A549 (cell line): ENCODE measurements around the gene CELSR1. TPM values are rescaled to one million over a fixed set of nuclear protein-coding genes. Genes with fewer than 3 reads are reported as not detected.

Experiments used
- ATAC-seq, 2 experiments: fragments of 200-7000 bp in 1 of 2; fragments of >200 bp in 1 of 2; cut with Nextera tagmentation in 1 of 2; cut with Tn5 transposase in 1 of 2; 3 replicates each; pipeline versions ENCODE4 v1.8.0 to v1.9.1; 2018 to 2020; ENCODE audit warnings: mild to moderate bottlenecking in 1 of 2, moderate library complexity in 1 of 2
- CTCF ChIA-PET: fragments of 300-600 bp; sonication (Branson Sonifier 250); formaldehyde crosslinking; extraction: SDS; loops from one replicate; lab custom pipeline; 2021; ENCODE audit warnings: antibody characterized with exemption, inconsistent platforms; lab: Yijun Ruan, JAX
- POLR2A ChIA-PET: fragments of 350-600 bp; formaldehyde crosslinking; extraction: SDS; loops from one replicate; lab custom pipeline; 2021; ENCODE audit warnings: antibody characterized with exemption, inconsistent platforms; lab: Yijun Ruan, JAX
- DNase-seq, 2 experiments: peaks; one replicate each; pipeline versions ENCODE4 v3.0.0 to v3.0.0-alpha.2; 2011 to 2016; ENCODE audit warnings: low read depth in 1 of 2, low spot score in 1 of 2
- FAIRE-seq: peaks from 2 replicates; lab custom pipeline; 2011; peaks lifted over from hg19 to GRCh38; lab: Jason Lieb, UNC
- H3K27ac ChIP-seq, 2 experiments: fragments of >200 bp; sonication (Bioruptor Twin); formaldehyde crosslinking; 3 replicates each; pipeline ENCODE4 v1.5.1; 2016 to 2017
- H3K4me1 ChIP-seq: fragments of >200 bp; sonication (Bioruptor Twin); formaldehyde crosslinking; 3 replicates; pipeline ENCODE4 v1.6.1; 2016
- H3K4me2 ChIP-seq: fragments of >200 bp; sonication (Bioruptor Twin); formaldehyde crosslinking; 3 replicates; pipeline ENCODE4 v1.6.1; 2016
- H3K4me3 ChIP-seq: fragments of >200 bp; sonication (Bioruptor Twin); formaldehyde crosslinking; 3 replicates; pipeline ENCODE4 v1.5.1; 2016
- H3K9me3 ChIP-seq: fragments of >200 bp; sonication (Bioruptor Twin); formaldehyde crosslinking; 3 replicates; pipeline ENCODE4 v1.6.1; 2016
- CHD2 ChIP-seq: fragments of 150-350 bp; IDR thresholded peaks from 2 replicates; pipeline ENCODE4 v1.6.1; 2014; ENCODE audit warnings: low read length; ENCODE audit not compliant: partially characterized antibody
- EHMT2 ChIP-seq: fragments of 200-600 bp; sonication (generic); IDR thresholded peaks from 2 replicates; pipeline ENCODE4 v1.6.1; 2016; ENCODE audit warnings: antibody characterized with exemption, low read depth, mild to moderate bottlenecking, moderate library complexity
- ELK1 ChIP-seq: fragments of 150-350 bp; IDR thresholded peaks from 2 replicates; pipeline ENCODE4 v1.6.1; 2014; ENCODE audit warnings: low read depth, mild to moderate bottlenecking, low read length
- EP300 ChIP-seq, 2 experiments: fragments of >200 bp; sonication (Bioruptor Twin); formaldehyde crosslinking; IDR thresholded peaks; 2 replicates in 1 of 2; 3 replicates in 1 of 2; pipeline ENCODE4 v1.6.1; 2016 to 2017
- ESRRA ChIP-seq: fragments of 150-350 bp; IDR thresholded peaks from 2 replicates; pipeline ENCODE4 v1.6.1; 2014; ENCODE audit warnings: mild to moderate bottlenecking, low read length, borderline replicate concordance
- FOSB ChIP-seq: fragments of 250-450 bp; sonication (Bioruptor Pico); IDR thresholded peaks from 2 replicates; pipeline ENCODE4 v1.5.0; 2020; ENCODE audit warnings: mild to moderate bottlenecking, moderate library complexity
- FOSL2 ChIP-seq, 2 experiments: fragments of 450-650 bp in 1 of 2; fragments of >200 bp in 1 of 2; sonication (Bioruptor Twin) in 1 of 2; formaldehyde crosslinking; IDR thresholded peaks; 2 replicates each; pipeline versions ENCODE4 v1.5.0 to v1.6.1; 2016 to 2020; ENCODE audit warnings: mild to moderate bottlenecking in 1 of 2, moderate library complexity in 1 of 2
- HEYL ChIP-seq: fragments of 250-450 bp; sonication (Bioruptor Pico); IDR thresholded peaks from 2 replicates; pipeline ENCODE4 v1.8.0; 2021; ENCODE audit warnings: mild to moderate bottlenecking, moderate library complexity
- HOXB13 ChIP-seq: fragments of 250-450 bp; sonication (Bioruptor Pico); IDR thresholded peaks from 2 replicates; pipeline ENCODE4 v1.5.0; 2020; ENCODE audit warnings: low read depth, mild to moderate bottlenecking, moderate library complexity
- JUNB ChIP-seq: fragments of >200 bp; sonication (Bioruptor Twin); formaldehyde crosslinking; IDR thresholded peaks from 2 replicates; pipeline ENCODE4 v1.6.1; 2016
- KDM1A ChIP-seq: fragments of 200-600 bp; sonication (generic); IDR thresholded peaks from 2 replicates; pipeline ENCODE4 v1.6.1; 2016; ENCODE audit warnings: low read depth, mild to moderate bottlenecking
- KDM5A ChIP-seq: fragments of 200-600 bp; sonication (generic); IDR thresholded peaks from 2 replicates; pipeline ENCODE4 v1.6.1; 2016; ENCODE audit warnings: antibody characterized with exemption, mild to moderate bottlenecking
- RCOR1 ChIP-seq: fragments of 150-350 bp; IDR thresholded peaks from 2 replicates; pipeline ENCODE4 v1.6.1; 2014; ENCODE audit warnings: antibody characterized with exemption, low read length, low read depth
- REST ChIP-seq: fragments of 200-600 bp; sonication (generic); IDR thresholded peaks from 2 replicates; pipeline ENCODE4 v1.6.1; 2016; ENCODE audit warnings: antibody characterized with exemption, mild to moderate bottlenecking, moderate library complexity
- RNF2 ChIP-seq: fragments of 200-600 bp; sonication (generic); IDR thresholded peaks from 2 replicates; pipeline ENCODE4 v1.6.1; 2016; ENCODE audit warnings: low read depth, mild to moderate bottlenecking, antibody characterized with exemption, moderate library complexity, borderline replicate concordance
- SREBF2 ChIP-seq: fragments of 450-650 bp; IDR thresholded peaks from 2 replicates; pipeline ENCODE4 v1.6.1; 2014; ENCODE audit warnings: mild to moderate bottlenecking, moderate library complexity
- TFCP2L1 ChIP-seq: fragments of 250-450 bp; sonication (Bioruptor Pico); IDR thresholded peaks from 2 replicates; pipeline ENCODE4 v1.5.0; 2021; ENCODE audit warnings: mild to moderate bottlenecking
- ZC3H11A ChIP-seq: fragments of 450-650 bp; IDR thresholded peaks from 2 replicates; pipeline ENCODE4 v1.6.1; 2014; ENCODE audit warnings: antibody characterized with exemption, mild to moderate bottlenecking
- ZFP36 ChIP-seq: fragments of 450-650 bp; IDR thresholded peaks from 2 replicates; pipeline ENCODE4 v1.6.1; 2014; ENCODE audit warnings: borderline replicate concordance; ENCODE audit not compliant: partially characterized antibody
- ZSCAN20 ChIP-seq: fragments of 250-450 bp; sonication (Bioruptor Pico); IDR thresholded peaks from 2 replicates; pipeline ENCODE4 v1.8.0; 2022; ENCODE audit warnings: mild to moderate bottlenecking, moderate library complexity
- WGBS: methylation state at CpG from one replicate; pipeline ENCODE4 v1.1.6; 2017; ENCODE audit errors: missing lambda C conversion rate; 5-methylcytosine and 5-hydroxymethylcytosine counted together
- polyA plus RNA-seq, 4 experiments: library from polyadenylated mRNA; depleted of rRNA in 3 of 4; stranded (reverse); fragments of >200 nt; fragmentation: RNase III in 1 of 4; extraction: RNeasy Plus Mini Kit Qiagen cat#74134 plus additional on column Dnase treatment in 1 of 4; gene quantifications; 2 replicates in 3 of 4; 3 replicates in 1 of 4; pipeline ENCODE4 v1.2.3, GENCODE V29; 2011 to 2017

Gene CELSR1
- polyA plus RNA-seq, 2 of the 4 experiments (the other 2 are of a cell fraction) = 15.3 to 31.8 TPM

GRCh38 chr22:46392137-46392844 is 145.1 kb downstream of the CELSR1 start (continued):
- TF ChIP-seq REST = no peak
- TF ChIP-seq RCOR1 = no peak
- TF ChIP-seq ZC3H11A = no peak
- TF ChIP-seq RNF2 = no peak
- TF ChIP-seq CHD2 = no peak
- no peak for TF ChIP-seq ELK1

GRCh38 chr22:46391486-46392136 is 145.8 kb downstream of the CELSR1 start:
- Histone ChIP-seq H3K4me1 (no peaks in the 10 kb centered on the region), H3K4me3 (no peak overlapping the region)
- FAIRE-seq (no peak), ATAC-seq (no peak)
- TF ChIP-seq FOSL2 (IDR thresholded peaks at IDR 0.05) = no peak
- no peak for TF ChIP-seq FOSL2 (CRISPR knock-in tag; IDR thresholded peaks at IDR 0.05)
- TF ChIP-seq JUNB = no peak
- no peak for TF ChIP-seq KDM1A
- no peak for TF ChIP-seq ELK1
- TF ChIP-seq SREBF2 = no peak
- no peak for TF ChIP-seq EHMT2
- no peak for TF ChIP-seq EP300 (IDR thresholded peaks at IDR 0.05)
- TF ChIP-seq KDM5A = no peak
- TF ChIP-seq ZSCAN20 (CRISPR knock-in tag) = no peak
- no peak for TF ChIP-seq HEYL (CRISPR knock-in tag)
- TF ChIP-seq TFCP2L1 (CRISPR knock-in tag) = no peak
- TF ChIP-seq ESRRA = no peak
- TF ChIP-seq RNF2 = no peak
- no peak for TF ChIP-seq ZFP36
- TF ChIP-seq FOSB (CRISPR knock-in tag) = no peak
- TF ChIP-seq HOXB13 = no peak
- TF ChIP-seq ZC3H11A = no peak
- TF ChIP-seq, all 56 proteins: peak for 0
- DNase-seq = no peak
- 95% methylated on average over 26 of the region's 36 CpGs for WGBS
- Histone ChIP-seq H3K4me2 (no peak overlapping the region), H3K27ac (no peak overlapping the region), H3K9me3 (no peaks in the 10 kb centered on the region)
- POLR2A ChIA-PET = no interaction called here
- CTCF ChIA-PET = interaction anchor here (1.4 to 5.0 kb wide), 4 partner anchors 12 to 151 kb away, joined by 5 to 18 read pairs (median 6); no protein-coding TSS in a partner anchor
